ENCODE results near the gene TMEM132D.

TMEM132D gene

GRCh38 chr12:129102233-129102632 lies 801.6 kb downstream of the TMEM132D start:
- no peak for TF ChIP-seq CTCF (IDR thresholded peaks at IDR 0.05; ENCODE audit: extremely low read depth, missing control alignments)
- no peak for DNase-seq (ENCODE audit: low spot score)

GRCh38 chr12:129101816-129102215 lies 802.0 kb downstream of the TMEM132D start:
- no peak for TF ChIP-seq CTCF (IDR thresholded peaks at IDR 0.05; ENCODE audit: extremely low read depth, missing control alignments)
- no peak for DNase-seq (ENCODE audit: low spot score)

GRCh38 chr12:129101404-129101803 lies 802.4 kb downstream of the TMEM132D start:
- no peak for TF ChIP-seq CTCF (IDR thresholded peaks at IDR 0.05; ENCODE audit: extremely low read depth, missing control alignments)
- no peak for DNase-seq (ENCODE audit: low spot score)

GRCh38 chr12:129097451-129097850 lies 806.4 kb downstream of the TMEM132D start:
- no peak for DNase-seq (ENCODE audit: low spot score)
- TF ChIP-seq CTCF (IDR thresholded peaks at IDR 0.05; ENCODE audit: extremely low read depth, missing control alignments) = no peak

- no peak for DNase-seq (ENCODE audit: low spot score)
- TF ChIP-seq CTCF (IDR thresholded peaks at IDR 0.05; ENCODE audit: extremely low read depth, missing control alignments) = no peak
These were observed 806.9 kb downstream of the TMEM132D start for GRCh38 chr12:129096968-129097367.

- no peak for DNase-seq (ENCODE audit: low spot score)
- no peak for TF ChIP-seq CTCF (IDR thresholded peaks at IDR 0.05; ENCODE audit: extremely low read depth, missing control alignments)
These were observed 807.6 kb downstream of the TMEM132D start for GRCh38 chr12:129096184-129096583.

- DNase-seq (ENCODE audit: low spot score) = no peak
- no peak for TF ChIP-seq CTCF (IDR thresholded peaks at IDR 0.05; ENCODE audit: extremely low read depth, missing control alignments)
These were observed 814.2 kb downstream of the TMEM132D start for GRCh38 chr12:129089576-129089975.

Data from GM20000 (cell line).